ENCODE measurements around the gene RCOR1. TPM values are rescaled to one million over a fixed set of nuclear protein-coding genes. Genes with fewer than 3 reads are reported as not detected.

Gene RCOR1
- total RNA-seq, 1 experiment from 2014 or later = 33.6 TPM

DNA sequence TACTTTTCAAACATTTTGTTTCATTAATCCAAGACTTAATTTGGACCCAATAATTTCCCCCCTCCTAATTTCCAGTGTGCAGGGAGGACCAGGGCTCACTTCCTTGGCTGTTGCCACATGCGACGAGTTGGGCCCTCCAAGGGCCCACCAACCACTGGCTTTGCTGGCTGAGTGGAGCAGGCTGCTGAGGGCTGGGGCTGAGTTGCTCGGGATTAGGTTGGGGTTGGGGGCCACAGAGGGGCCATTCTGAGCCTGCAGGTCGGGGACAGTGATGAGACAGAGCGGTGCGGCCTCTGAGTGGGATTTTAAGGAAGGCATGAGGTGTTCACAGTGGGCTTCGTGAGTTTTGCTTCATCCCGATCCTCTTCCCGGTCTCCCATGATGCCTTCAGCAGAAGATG is 178.7 kb downstream of the RCOR1 start:
- TF ChIP-seq, protein P1, sequence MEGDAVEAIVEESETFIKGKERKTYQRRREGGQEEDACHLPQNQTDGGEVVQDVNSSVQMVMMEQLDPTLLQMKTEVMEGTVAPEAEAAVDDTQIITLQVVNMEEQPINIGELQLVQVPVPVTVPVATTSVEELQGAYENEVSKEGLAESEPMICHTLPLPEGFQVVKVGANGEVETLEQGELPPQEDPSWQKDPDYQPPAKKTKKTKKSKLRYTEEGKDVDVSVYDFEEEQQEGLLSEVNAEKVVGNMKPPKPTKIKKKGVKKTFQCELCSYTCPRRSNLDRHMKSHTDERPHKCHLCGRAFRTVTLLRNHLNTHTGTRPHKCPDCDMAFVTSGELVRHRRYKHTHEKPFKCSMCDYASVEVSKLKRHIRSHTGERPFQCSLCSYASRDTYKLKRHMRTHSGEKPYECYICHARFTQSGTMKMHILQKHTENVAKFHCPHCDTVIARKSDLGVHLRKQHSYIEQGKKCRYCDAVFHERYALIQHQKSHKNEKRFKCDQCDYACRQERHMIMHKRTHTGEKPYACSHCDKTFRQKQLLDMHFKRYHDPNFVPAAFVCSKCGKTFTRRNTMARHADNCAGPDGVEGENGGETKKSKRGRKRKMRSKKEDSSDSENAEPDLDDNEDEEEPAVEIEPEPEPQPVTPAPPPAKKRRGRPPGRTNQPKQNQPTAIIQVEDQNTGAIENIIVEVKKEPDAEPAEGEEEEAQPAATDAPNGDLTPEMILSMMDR (IDR thresholded peaks at IDR 0.05; ENCODE audit: insufficient read depth in 1 of 2, low read depth in 1 of 2, low read length in 1 of 2, severe bottlenecking in 1 of 2, unreplicated experiment in 1 of 2) = no peak
- BruUV-seq (replicated peaks) = no TSS peak
- Mint-ChIP-seq H3K27me3 (ENCODE audit: insufficient read depth, unreplicated experiment) (no peaks in the 10 kb centered on the region), H3K4me3 (ENCODE audit: unreplicated experiment) (no peak overlapping the region), H3K4me1 (ENCODE audit: low read depth, unreplicated experiment) (no peaks in the 10 kb centered on the region), H3K27ac (ENCODE audit: unreplicated experiment) (no peak overlapping the region), H3K36me3 (ENCODE audit: insufficient read depth, unreplicated experiment) (peaks cover 4% of the 10 kb centered on the region), H3K9me3 (ENCODE audit: unreplicated experiment) (no peaks in the 10 kb centered on the region)
- DNase-seq = no peak
- ChIA-PET CTCF (interaction anchor here (0.6 kb wide), 1 partner anchor 1096 kb away, joined by 4 read pairs; no protein-coding TSS in a partner anchor), POLR2A (no interaction called here)
- H3K9me3 ChIP-seq = no peaks in the 10 kb centered on the region
- H3K27me3 ChIP-seq (replicated peaks; ENCODE audit: control insufficient read depth, insufficient read depth, low read length) = no peaks in the 10 kb centered on the region
- no peaks in the 10 kb centered on the region for H3K36me3 ChIP-seq (ENCODE audit: control insufficient read depth, insufficient read depth, low read length)
- H3K4me3 ChIP-seq (ENCODE audit: low read depth, low read length) = no peak overlapping the region
- H3K4me1 ChIP-seq = no peaks in the 10 kb centered on the region
- intact Hi-C loops (cut with micrococcal nuclease; ENCODE audit: unreplicated experiment) = loop anchor here (10.0 kb wide), 1 partner anchor 104 kb away; no protein-coding TSS in a partner anchor

DNA sequence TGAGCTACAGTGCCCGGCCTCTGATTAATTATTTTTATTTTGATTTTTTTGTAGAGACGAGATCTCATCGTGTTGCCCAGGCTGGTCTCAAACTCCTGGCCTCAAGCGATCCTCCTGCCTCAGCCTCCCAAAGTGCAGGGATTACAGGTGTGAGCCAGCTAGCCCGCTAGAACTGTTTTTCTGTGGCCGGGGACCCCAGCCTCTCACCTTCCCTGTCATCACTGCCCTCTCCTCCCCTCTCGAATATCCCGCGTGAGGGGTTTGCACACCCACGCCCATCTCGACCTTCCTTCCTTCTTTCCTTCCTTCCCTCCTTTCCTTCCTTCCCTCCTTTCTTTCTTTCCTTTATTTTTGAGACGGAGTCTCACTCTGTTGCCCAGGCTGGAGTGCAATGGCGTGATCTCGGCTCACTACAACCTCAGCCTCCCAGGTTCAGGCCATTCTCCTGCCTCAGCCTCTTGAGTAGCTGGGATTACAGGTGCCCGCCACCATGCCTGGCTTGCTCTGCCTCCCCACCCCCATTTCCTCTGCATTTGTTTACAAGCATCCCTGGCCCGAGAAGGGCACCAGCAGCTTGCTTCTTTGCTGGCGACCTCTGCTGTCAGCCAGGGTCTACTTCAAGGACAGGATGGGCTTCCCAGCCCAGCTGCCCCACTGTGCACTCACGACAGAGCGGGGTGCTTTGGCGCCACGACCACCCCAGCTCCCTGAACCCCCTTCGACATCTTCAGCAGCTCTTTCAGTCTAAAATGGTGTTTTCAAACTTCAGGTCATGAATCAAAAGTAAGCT is 180.5 kb downstream of the RCOR1 start:
- no peaks in the 10 kb centered on the region for H3K9me3 Mint-ChIP-seq (ENCODE audit: unreplicated experiment)
- Histone ChIP-seq H3K4me1 (peaks cover 7% of the 10 kb centered on the region; the same call in 1 of the 2 replicates), H3K27me3 (replicated peaks; ENCODE audit: control insufficient read depth, insufficient read depth, low read length) (no peaks in the 10 kb centered on the region), H3K4me3 (ENCODE audit: low read depth, low read length) (no peak overlapping the region), H3K9me3 (no peaks in the 10 kb centered on the region), H3K36me3 (ENCODE audit: control insufficient read depth, insufficient read depth, low read length) (no peaks in the 10 kb centered on the region)
- H3K4me1 Mint-ChIP-seq (ENCODE audit: low read depth, unreplicated experiment) = no peaks in the 10 kb centered on the region
- POLR2A ChIA-PET = no interaction called here
- intact Hi-C loops (cut with micrococcal nuclease; ENCODE audit: unreplicated experiment) = loop anchor here (10.0 kb wide), 1 partner anchor 102 kb away; no protein-coding TSS in a partner anchor
- H3K27ac Mint-ChIP-seq (ENCODE audit: unreplicated experiment) = no peak overlapping the region
- no TSS peak for BruUV-seq (replicated peaks)
- peaks cover 12% of the 10 kb centered on the region for H3K36me3 Mint-ChIP-seq (ENCODE audit: insufficient read depth, unreplicated experiment)
- TF ChIP-seq, protein P1 (IDR thresholded peaks at IDR 0.05; ENCODE audit: insufficient read depth in 1 of 2, low read depth in 1 of 2, low read length in 1 of 2, severe bottlenecking in 1 of 2, unreplicated experiment in 1 of 2) = peak in 1 of 2 experiments; percentile 47
- H3K27me3 Mint-ChIP-seq (ENCODE audit: insufficient read depth, unreplicated experiment) = no peaks in the 10 kb centered on the region
- CTCF ChIA-PET = interaction anchor here (0.7 to 2.6 kb wide), 3 partner anchors 14 to 203 kb away, joined by 3 to 28 read pairs (median 3); no protein-coding TSS in a partner anchor
- no peak overlapping the region for H3K4me3 Mint-ChIP-seq (ENCODE audit: unreplicated experiment)
- DNase-seq = peak; percentile 46 to 56

DNA sequence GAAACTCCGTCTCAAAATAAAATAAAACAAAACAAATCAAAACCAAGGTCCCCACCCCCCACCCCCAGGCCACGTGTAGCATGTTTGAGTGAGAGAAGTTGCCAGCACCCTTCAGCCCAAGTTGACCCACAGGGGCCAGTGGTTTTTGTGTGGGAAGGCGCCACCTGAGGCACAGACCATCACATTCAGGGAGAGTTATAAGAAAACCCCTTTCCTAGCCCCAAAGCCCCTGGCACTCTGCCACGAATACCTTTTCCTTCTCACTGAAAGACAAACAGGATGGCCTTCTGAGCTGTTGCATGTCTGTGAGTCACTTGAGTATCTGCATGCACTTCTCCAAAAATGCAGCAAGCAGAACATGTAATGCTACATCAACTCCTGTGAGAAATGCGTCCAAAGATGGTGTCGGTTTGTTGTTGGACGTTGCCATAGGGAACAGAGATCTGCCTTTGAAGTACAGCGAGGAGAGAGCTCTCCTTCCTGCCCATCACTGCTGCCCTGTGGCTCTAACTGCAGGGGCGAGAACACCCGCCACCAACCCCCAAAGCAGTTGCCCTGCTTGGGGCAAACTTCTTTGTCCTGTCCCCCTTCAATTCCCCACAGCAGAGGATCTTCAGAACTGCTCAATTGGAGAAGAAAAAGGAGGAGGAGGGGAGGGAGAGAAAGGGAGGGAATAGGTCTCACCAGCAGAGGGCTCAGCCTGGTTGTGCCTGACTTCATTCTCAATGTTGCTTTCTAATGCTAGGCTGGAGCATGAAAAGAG is 182.1 kb downstream of the RCOR1 start:
- Mint-ChIP-seq H3K9me3 (ENCODE audit: unreplicated experiment) (no peaks in the 10 kb centered on the region), H3K27ac (ENCODE audit: unreplicated experiment) (peak overlapping the region; percentile 64)
- POLR2A ChIA-PET = no interaction called here

More for the DNA sequence above, 182.1 kb downstream of the RCOR1 start:
- Mint-ChIP-seq H3K36me3 (ENCODE audit: insufficient read depth, unreplicated experiment) (peaks cover 18% of the 10 kb centered on the region), H3K4me3 (ENCODE audit: unreplicated experiment) (no peak overlapping the region), H3K27me3 (ENCODE audit: insufficient read depth, unreplicated experiment) (no peaks in the 10 kb centered on the region), H3K4me1 (ENCODE audit: low read depth, unreplicated experiment) (peaks cover 8% of the 10 kb centered on the region)
- Histone ChIP-seq H3K27me3 (replicated peaks; ENCODE audit: control insufficient read depth, insufficient read depth, low read length) (no peaks in the 10 kb centered on the region), H3K4me3 (ENCODE audit: low read depth, low read length) (no peak overlapping the region), H3K9me3 (no peaks in the 10 kb centered on the region), H3K36me3 (ENCODE audit: control insufficient read depth, insufficient read depth, low read length) (no peaks in the 10 kb centered on the region), H3K4me1 (peaks cover 13% of the 10 kb centered on the region)
- intact Hi-C loops (cut with micrococcal nuclease; ENCODE audit: unreplicated experiment) = loop anchor here (2.0 to 10.0 kb wide), 4 partner anchors 78 to 182 kb away; partner anchors contain the start of genes AMN and RCOR1
- BruUV-seq (replicated peaks) = no TSS peak
- CTCF ChIA-PET = interaction anchor here (0.6 to 2.6 kb wide), 5 partner anchors 10 to 239 kb away, joined by 3 to 28 read pairs (median 4); partner anchors contain the start of gene AMN
- peak; percentile 58 to 67 for DNase-seq
- TF ChIP-seq, protein P1 (IDR thresholded peaks at IDR 0.05; ENCODE audit: insufficient read depth in 1 of 2, low read depth in 1 of 2, low read length in 1 of 2, severe bottlenecking in 1 of 2, unreplicated experiment in 1 of 2) = peak; percentile 69 to 78
